HepG2 (cell line): ENCODE data around the gene MAST1. TPM values are rescaled to one million over a fixed set of nuclear protein-coding genes. Genes with fewer than 3 reads are reported as not detected.
A peak's percentile ranks its signal among the peaks of the same experiment; 100 is the strongest.

Source experiments
- ARID4A ChIP-seq: sonication (generic); formaldehyde crosslinking; IDR thresholded peaks from 2 replicates; pipeline ENCODE4 v1.5.0; 2020; ENCODE audit warnings: mild to moderate bottlenecking, missing genetic modification reagents, borderline replicate concordance
- HNRNPLL ChIP-seq: fragments of 200-400 bp; formaldehyde crosslinking; IDR thresholded peaks from 2 replicates; pipeline ENCODE4 v1.6.1; 2017; ENCODE audit warnings: mild to moderate bottlenecking, low read depth, low read length; ENCODE audit not compliant: poor library complexity, severe bottlenecking
- MTA1 ChIP-seq: sonication (generic); formaldehyde crosslinking; IDR thresholded peaks from 2 replicates; pipeline ENCODE4 v1.4.0; 2020; ENCODE audit warnings: missing genetic modification reagents, mild to moderate bottlenecking, borderline replicate concordance
- PRDM15 ChIP-seq: sonication (generic); formaldehyde crosslinking; IDR thresholded peaks from 2 replicates; pipeline ENCODE4 v1.4.0; 2020; ENCODE audit warnings: missing genetic modification reagents
- RAD21 ChIP-seq: fragments of 450-650 bp; formaldehyde crosslinking; IDR thresholded peaks from 2 replicates; pipeline ENCODE4 v1.5.0; 2020; ENCODE audit warnings: mild to moderate bottlenecking
- SP4 ChIP-seq: sonication (generic); formaldehyde crosslinking; IDR thresholded peaks from 2 replicates; pipeline ENCODE4 v1.8.1; 2023; ENCODE audit warnings: mild to moderate bottlenecking, missing genetic modification reagents
- ZMYM3 ChIP-seq: sonication (generic); formaldehyde crosslinking; IDR thresholded peaks from 2 replicates; pipeline ENCODE4 v1.5.1; 2020; ENCODE audit warnings: mild to moderate bottlenecking, missing genetic modification reagents
- ZNF660 ChIP-seq: sonication (generic); formaldehyde crosslinking; IDR thresholded peaks from 2 replicates; pipeline ENCODE4 v1.5.1; 2020; ENCODE audit warnings: mild to moderate bottlenecking, low read depth, missing genetic modification reagents, borderline replicate concordance
- ZNF883 ChIP-seq: sonication (generic); formaldehyde crosslinking; IDR thresholded peaks from 2 replicates; pipeline ENCODE4 v1.5.1; 2020; ENCODE audit warnings: mild to moderate bottlenecking, missing genetic modification reagents; ENCODE audit errors: not compliant biosample characterization
- polyA plus RNA-seq, 8 experiments: library from polyadenylated mRNA; depleted of rRNA in 3 of 8; stranded (reverse) in 7 of 8; unstranded in 1 of 8; fragments of >200 nt; fragmentation: Illumina TruSeq in 4 of 8; extraction: Trizol in 4 of 8; gene quantifications; 2 replicates each; pipeline versions ENCODE4 v1.2.1 to v1.2.3, GENCODE V29; 2011 to 2016; ENCODE audit warnings: low read depth in 4 of 8, missing spikeins in 1 of 8, mixed read lengths in 1 of 8; ENCODE audit not compliant: insufficient read depth in 1 of 8
- total RNA-seq, 5 experiments: library from RNA; depleted of rRNA; stranded (reverse); fragments of >200 nt; fragmentation: Illumina TruSeq; extraction: Trizol; gene quantifications; 2 replicates each; pipeline ENCODE4 v1.2.3, GENCODE V29; 2016; ENCODE audit warnings: low read depth in 1 of 5

The MAST1 gene
- total and polyA plus RNA-seq, 2 of the 13 experiments (the other 11 are each of a cell fraction or from before 2014, with no cell fraction given), result 0.73 to 4.7 TPM

- 0 out of 2 replicates have a peak, but pooled peaks have one; percentile 16 for TF ChIP-seq ARID4A (CRISPR knock-in tag)
- TF ChIP-seq HNRNPLL, result peak; percentile 57
- TF ChIP-seq SP4 (CRISPR knock-in tag), result peak; percentile 56; the same call in 1 of the 2 replicates
- TF ChIP-seq ZMYM3 (CRISPR knock-in tag), result peak; percentile 14; the same call in 1 of the 2 replicates
- peak; percentile 14 for TF ChIP-seq ZNF883 (CRISPR knock-in tag)
- peak; percentile 73 for TF ChIP-seq PRDM15 (CRISPR knock-in tag)
- no peak for TF ChIP-seq ZNF660
- peak; percentile 31 for TF ChIP-seq RAD21
- peak; percentile 3; the same call in 1 of the 2 replicates for TF ChIP-seq MTA1 (CRISPR knock-in tag)
Measured at GRCh38 chr19:12838182-12838885, at the start of gene MAST1 (continued).
